Fibroblast of villous mesenchyme (primary cell): ENCODE results near the gene RBPJ. TPM values are rescaled to one million over a fixed set of nuclear protein-coding genes. Genes with fewer than 3 reads are reported as not detected.
A peak's percentile ranks its signal among the peaks of the same experiment; 100 is the strongest.

ENCODE experiments used
- DNase-seq: peaks from one replicate; pipeline ENCODE4 v3.0.0-alpha.2; 2010; ENCODE audit warnings: low read depth
- H3K4me3 ChIP-seq: 2 replicates; pipeline ENCODE4 v1.5.1; 2011; ENCODE audit warnings: low read depth, mild to moderate bottlenecking, low read length
- CTCF ChIP-seq: IDR thresholded peaks from 2 replicates; pipeline ENCODE4 v1.5.1; 2012; ENCODE audit warnings: low read depth, mild to moderate bottlenecking, low read length; ENCODE audit not compliant: insufficient read depth
- total RNA-seq: library from RNA; depleted of rRNA; stranded (reverse); fragments of >200 nt; gene quantifications from 2 replicates; pipeline ENCODE4 v1.2.3, GENCODE V29; 2012

RBPJ gene
- total RNA-seq, 1 donor: 58.7 TPM

- peak; percentile 27 for DNase-seq
- TF ChIP-seq CTCF: no peak
- no peak overlapping the region for H3K4me3 ChIP-seq
Measured at GRCh38 chr4:26361297-26361696, 40.5 kb downstream of the RBPJ start.

GRCh38 chr4:26362745-26363439 lies 42.1 kb downstream of the RBPJ start:
- DNase-seq: peak; percentile 22
- no peak overlapping the region for H3K4me3 ChIP-seq
- TF ChIP-seq CTCF: no peak

GRCh38 chr4:26365537-26366150 lies 44.8 kb downstream of the RBPJ start:
- no peak for TF ChIP-seq CTCF
- no peak for DNase-seq
- no peak overlapping the region for H3K4me3 ChIP-seq

GRCh38 chr4:26367811-26368210 lies 47.0 kb downstream of the RBPJ start:
- TF ChIP-seq CTCF: no peak

GRCh38 chr4:26368685-26369084 lies 47.9 kb downstream of the RBPJ start:
- H3K4me3 ChIP-seq: no peak overlapping the region
- no peak for DNase-seq
- TF ChIP-seq CTCF: no peak

More at GRCh38 chr4:26367811-26368210, 47.0 kb downstream of the RBPJ start:
- H3K4me3 ChIP-seq: no peak overlapping the region
- no peak for DNase-seq

GRCh38 chr4:26369132-26369531 lies 48.3 kb downstream of the RBPJ start:
- no peak for DNase-seq
- H3K4me3 ChIP-seq: no peak overlapping the region
- TF ChIP-seq CTCF: no peak

GRCh38 chr4:26369581-26369980 lies 48.8 kb downstream of the RBPJ start:
- H3K4me3 ChIP-seq: no peak overlapping the region
- no peak for TF ChIP-seq CTCF
- DNase-seq: no peak
